ENCODE measurements around the gene FAIM. TPM values are rescaled to one million over a fixed set of nuclear protein-coding genes. Genes with fewer than 3 reads are reported as not detected.

FAIM gene
- total and polyA plus RNA-seq, 2 of the 8 experiments (the other 6 are each of a cell fraction or from before 2014, with no cell fraction given): 1.2 to 7.1 TPM

DNA sequence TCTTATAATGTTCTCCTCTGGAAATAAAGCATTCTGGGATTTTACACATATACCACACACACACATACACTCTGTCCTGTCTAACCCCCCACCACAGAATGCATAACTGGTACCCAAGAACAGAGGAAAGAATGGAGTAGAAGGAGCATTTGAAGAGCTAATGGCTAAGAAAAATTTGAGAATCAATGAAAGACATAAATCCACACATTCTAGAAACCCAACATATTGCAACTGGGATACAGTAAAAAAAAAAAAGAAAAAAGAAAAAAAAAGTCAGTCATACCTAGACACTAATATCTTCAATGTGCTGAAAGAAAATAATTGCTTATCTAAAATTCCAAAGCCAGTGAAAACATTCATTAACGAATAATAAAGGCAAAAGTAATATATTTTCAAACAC is 35.4 kb upstream of the FAIM start:
- CTCF ChIA-PET (ENCODE audit: partially characterized antibody): interaction anchor here (1.1 to 1.3 kb wide), 2 partner anchors 22 to 350 kb away, joined by 3 read pairs; no protein-coding TSS in a partner anchor
- Histone ChIP-seq H4K20me1 (replicated peaks in 1 of 2; ENCODE audit: control insufficient read depth in 1 of 2, insufficient read depth in 2 of 2, low read length in 2 of 2) (no peaks in the 10 kb centered on the region), H3K36me3 (ENCODE audit: control insufficient read depth in 2 of 4, insufficient read depth in 4 of 4, low read length in 3 of 4) (peaks cover 0 to 5% (median 0%) of the 10 kb centered on the region in 4 experiments; a peak in 1 of 8 replicates), H3K27ac (ENCODE audit: low read depth, low read length) (no peak overlapping the region), H3K23ac (ENCODE audit: insufficient read length) (no peak overlapping the region), H3K4me2 (ENCODE audit: insufficient read depth in 1 of 2, low read depth in 2 of 2, low read length in 2 of 2) (no peak overlapping the region), H2AK5ac (ENCODE audit: low read depth, low read length) (no peak overlapping the region), H2BK120ac (replicated peaks; ENCODE audit: low read depth, low read length) (no peak overlapping the region), H3K4me3 (ENCODE audit: extremely low read depth in 1 of 4, insufficient read depth in 2 of 4, low read depth in 3 of 4, low read length in 4 of 4) (no peak overlapping the region), H3K23me2 (ENCODE audit: low read depth, low read length) (no peaks in the 10 kb centered on the region), H4K5ac (ENCODE audit: insufficient read length, low read depth, low read length) (no peak overlapping the region), H3K4ac (replicated peaks; ENCODE audit: insufficient read length, low read depth, low read length) (no peak overlapping the region), H3K27me3 (replicated peaks in 1 of 4; ENCODE audit: control insufficient read depth in 3 of 4, extremely low read depth in 1 of 4, insufficient read depth in 3 of 4, low read length in 3 of 4) (no peaks in the 10 kb centered on the region), H3K9me3 (ENCODE audit: insufficient read depth in 2 of 2, low read depth in 1 of 2, low read length in 1 of 2) (peaks cover 14 to 15% of the 10 kb centered on the region in 2 experiments), H3K14ac (ENCODE audit: insufficient read length) (no peak overlapping the region), H2AFZ (ENCODE audit: low read length) (no peak overlapping the region), H3K79me2 (ENCODE audit: control insufficient read depth in 1 of 2, insufficient read depth in 2 of 2, low read length in 2 of 2) (no peaks in the 10 kb centered on the region), H3K79me1 (ENCODE audit: low read depth, low read length) (no peaks in the 10 kb centered on the region), H2BK20ac (ENCODE audit: low read length) (no peak overlapping the region), H2BK15ac (ENCODE audit: low read length) (no peak overlapping the region), H4K8ac (ENCODE audit: extremely low read depth, insufficient read depth, low read length) (no peak overlapping the region), H2BK5ac (ENCODE audit: low read depth, low read length) (no peak overlapping the region), H3K18ac (ENCODE audit: extremely low read depth, low read length) (no peak overlapping the region), H3K9ac (replicated peaks in 1 of 4; ENCODE audit: extremely low read depth in 1 of 4, low read depth in 3 of 4, low read length in 3 of 4) (no peak overlapping the region), H4K91ac (replicated peaks; ENCODE audit: insufficient read length, low read length) (no peak overlapping the region), H3K56ac (replicated peaks; ENCODE audit: insufficient read length, low read depth, low read length) (no peak overlapping the region), H2BK12ac (ENCODE audit: low read depth, low read length) (no peak overlapping the region), H3K4me1 (replicated peaks in 1 of 4; ENCODE audit: control insufficient read depth in 3 of 4, insufficient read depth in 4 of 4, low read length in 3 of 4) (no peaks in the 10 kb centered on the region)
- POLR2A ChIA-PET (ENCODE audit: partially characterized antibody): interaction anchor here (0.6 kb wide), 1 partner anchor 154 kb away, joined by 3 read pairs; no protein-coding TSS in a partner anchor
- no peak for FAIRE-seq
- no peak for DNase-seq (ENCODE audit: low read depth in 1 of 2, low spot score in 2 of 2)
- TF ChIP-seq, protein P1, sequence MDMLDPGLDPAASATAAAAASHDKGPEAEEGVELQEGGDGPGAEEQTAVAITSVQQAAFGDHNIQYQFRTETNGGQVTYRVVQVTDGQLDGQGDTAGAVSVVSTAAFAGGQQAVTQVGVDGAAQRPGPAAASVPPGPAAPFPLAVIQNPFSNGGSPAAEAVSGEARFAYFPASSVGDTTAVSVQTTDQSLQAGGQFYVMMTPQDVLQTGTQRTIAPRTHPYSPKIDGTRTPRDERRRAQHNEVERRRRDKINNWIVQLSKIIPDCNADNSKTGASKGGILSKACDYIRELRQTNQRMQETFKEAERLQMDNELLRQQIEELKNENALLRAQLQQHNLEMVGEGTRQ (IDR thresholded peaks at IDR 0.05; ENCODE audit: low read length): no peak
- TF ChIP-seq CREB1 (IDR thresholded peaks at IDR 0.05) (no peak), ZNF274 (IDR thresholded peaks at IDR 0.05; ENCODE audit: borderline replicate concordance, extremely low read depth, low read length) (no peak), SIN3A (conservative IDR thresholded peaks at IDR 0.05 in 1 of 2, IDR thresholded peaks at IDR 0.05 in 1 of 2; ENCODE audit: low read depth in 1 of 2, low read length in 2 of 2) (no peak), SIRT6 (IDR thresholded peaks at IDR 0.05; ENCODE audit: low read length) (no peak), NANOG (IDR thresholded peaks at IDR 0.05; ENCODE audit: insufficient read depth, low read depth, low read length, poor library complexity, severe bottlenecking) (no peak), JUN (IDR thresholded peaks at IDR 0.05; ENCODE audit: low read depth, low read length) (no peak), EP300 (IDR thresholded peaks at IDR 0.05; ENCODE audit: borderline replicate concordance in 1 of 2, low read depth in 2 of 2, low read length in 2 of 2) (no peak), TBP (IDR thresholded peaks at IDR 0.05; ENCODE audit: low read depth, low read length) (no peak), HDAC2 (IDR thresholded peaks at IDR 0.05; ENCODE audit: borderline replicate concordance in 1 of 2, low read depth in 2 of 2, low read length in 2 of 2) (no peak), POLR2AphosphoS5 (IDR thresholded peaks at IDR 0.05; ENCODE audit: low read depth, low read length) (no peak), KDM5A (IDR thresholded peaks at IDR 0.05; ENCODE audit: low read length) (no peak)
- 100% methylated on average over 1 of the region's 1 CpG; no CpG with 5 or more reads in 1 of the 2 experiments for WGBS, 2 experiments (ENCODE audit: extremely low coverage in 1 of 2, insufficient coverage in 1 of 2, insufficient read length in 1 of 2, insufficient replicate concordance in 2 of 2, low coverage in 1 of 2, low lambda C conversion rate in 2 of 2, missing lambda C conversion rate in 1 of 2)
